ENCODE results near the gene TMEM52. TPM values are rescaled to one million over a fixed set of nuclear protein-coding genes. Genes with fewer than 3 reads are reported as not detected.

The TMEM52 gene
- total RNA-seq, 2 experiments from 2014 or later, result 1.7 to 2.5 TPM

GRCh38 chr1:1921901-1922701 lies 3.0 kb upstream of the TMEM52 start:
- H3K36me3 ChIP-seq (ENCODE audit: insufficient read depth, low read length), result no peaks in the 10 kb centered on the region
- no peaks in the 10 kb centered on the region for H3K9me3 ChIP-seq (ENCODE audit: low read length)
- CTCF ChIA-PET (ENCODE audit: unreplicated experiment), result no interaction called here
- POLR2A ChIA-PET, result no interaction called here
- H3K4me3 ChIP-seq (ENCODE audit: low read depth, low read length, poor library complexity, severe bottlenecking), result no peak overlapping the region
- no peak overlapping the region for H3K27ac ChIP-seq (ENCODE audit: low read depth, low read length, poor library complexity, severe bottlenecking)
- H4K20me1 ChIP-seq (ENCODE audit: insufficient read depth, low read length), result no peaks in the 10 kb centered on the region
- H2AFZ ChIP-seq (ENCODE audit: low read length), result no peak overlapping the region
- no peaks in the 10 kb centered on the region for H3K79me2 ChIP-seq (ENCODE audit: insufficient read depth, low read depth, low read length)
- TF ChIP-seq CTCF (conservative IDR thresholded peaks at IDR 0.05; ENCODE audit: low read length) (no peak), EZH2phosphoT487 (IDR thresholded peaks at IDR 0.05; ENCODE audit: borderline replicate concordance, low read depth, low read length) (no peak)
- intact Hi-C loops (cut with micrococcal nuclease; ENCODE audit: unreplicated experiment), result no loop called here
- H3K9me2 ChIP-seq (ENCODE audit: insufficient read depth, low read length), result no peaks in the 10 kb centered on the region
- no peak for DNase-seq (ENCODE audit: low spot score)
- H3K4me1 ChIP-seq (ENCODE audit: insufficient read depth, low read length, poor library complexity, severe bottlenecking), result peaks cover 12% of the 10 kb centered on the region
- no peak overlapping the region for H3K4me2 ChIP-seq (ENCODE audit: low read length)
- BruUV-seq (replicated peaks), result no TSS peak

DNA sequence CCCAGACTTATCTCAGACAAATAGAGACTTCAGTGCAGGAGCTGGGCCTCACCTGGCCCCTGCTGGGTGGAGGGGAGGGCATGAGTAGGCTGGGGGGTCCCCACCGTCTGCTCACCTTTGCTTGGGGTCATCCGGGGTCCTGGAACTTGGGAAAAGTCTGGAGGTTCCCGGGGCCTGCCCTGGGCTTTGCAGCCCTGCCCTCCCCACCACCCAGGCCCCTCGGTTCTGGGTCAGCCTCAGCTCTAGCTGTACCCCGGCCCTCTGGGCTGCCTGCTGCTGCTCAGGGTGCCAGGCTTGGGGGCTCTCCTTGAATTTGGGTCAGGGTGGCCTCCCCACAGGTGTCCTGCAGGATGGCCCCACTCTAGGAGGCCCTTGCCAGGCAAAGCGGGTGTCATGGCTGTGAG lies 2.4 kb upstream of the TMEM52 start:
- no TSS peak for BruUV-seq (replicated peaks)

More for the DNA sequence above, 2.4 kb upstream of the TMEM52 start:
- TF ChIP-seq EZH2phosphoT487 (IDR thresholded peaks at IDR 0.05; ENCODE audit: borderline replicate concordance, low read depth, low read length), result no peak
- no peak for TF ChIP-seq CTCF (conservative IDR thresholded peaks at IDR 0.05; ENCODE audit: low read length)
- H3K4me1 ChIP-seq (ENCODE audit: insufficient read depth, low read length, poor library complexity, severe bottlenecking), result peaks cover 12% of the 10 kb centered on the region
- no peak overlapping the region for H3K4me3 ChIP-seq (ENCODE audit: low read depth, low read length, poor library complexity, severe bottlenecking)
- ChIA-PET POLR2A (no interaction called here), CTCF (ENCODE audit: unreplicated experiment) (no interaction called here)
- no peaks in the 10 kb centered on the region for H3K79me2 ChIP-seq (ENCODE audit: insufficient read depth, low read depth, low read length)
- no peaks in the 10 kb centered on the region for H3K9me3 ChIP-seq (ENCODE audit: low read length)
- no peak overlapping the region for H3K4me2 ChIP-seq (ENCODE audit: low read length)
- no peaks in the 10 kb centered on the region for H3K36me3 ChIP-seq (ENCODE audit: insufficient read depth, low read length)
- no peaks in the 10 kb centered on the region for H3K9me2 ChIP-seq (ENCODE audit: insufficient read depth, low read length)
- no peak for DNase-seq (ENCODE audit: low spot score)
- no peak overlapping the region for H3K27ac ChIP-seq (ENCODE audit: low read depth, low read length, poor library complexity, severe bottlenecking)
- H2AFZ ChIP-seq (ENCODE audit: low read length), result no peak overlapping the region
- H4K20me1 ChIP-seq (ENCODE audit: insufficient read depth, low read length), result no peaks in the 10 kb centered on the region
- intact Hi-C loops (cut with micrococcal nuclease; ENCODE audit: unreplicated experiment), result no loop called here
